22Rv1 (cell line): ENCODE measurements around the gene MTX2.

ENCODE experiments used
- CTCF ChIP-seq: fragments of 450-650 bp; IDR thresholded peaks from 2 replicates; pipeline ENCODE4 v1.5.1; 2017; ENCODE audit warnings: mild to moderate bottlenecking
- ZFX ChIP-seq: fragments of 450-650 bp; IDR thresholded peaks from 2 replicates; pipeline ENCODE4 v1.6.1; 2017; ENCODE audit warnings: antibody characterized with exemption, borderline replicate concordance

GRCh38 chr2:176385219-176385759 lies 116.0 kb downstream of the MTX2 start:
- TF ChIP-seq ZFX (no peak), CTCF (no peak)
